ENCODE data around the gene SPATS2. TPM values are rescaled to one million over a fixed set of nuclear protein-coding genes. Genes with fewer than 3 reads are reported as not detected.

SPATS2 gene
- total RNA-seq, 1 experiment from 2014 or later: 74.2 TPM

DNA sequence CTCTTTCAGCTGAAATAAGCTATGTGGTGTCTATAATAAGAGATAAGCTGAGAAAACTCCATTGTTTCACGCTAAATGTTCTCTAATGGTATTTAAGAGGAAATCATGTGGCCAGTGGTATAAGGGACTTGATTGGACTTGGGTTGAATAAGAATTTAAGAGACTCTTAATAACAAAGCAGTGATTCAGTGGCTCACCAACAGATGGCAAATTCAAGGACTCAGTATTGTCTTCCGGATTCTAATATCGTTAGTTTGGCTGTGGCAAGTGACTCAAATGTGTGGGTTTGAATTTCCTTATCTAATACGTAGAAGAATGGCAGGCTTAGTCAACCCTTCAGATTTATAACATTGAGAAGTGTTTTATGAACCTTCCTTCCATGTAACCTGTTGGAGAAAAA is 122.5 kb downstream of the SPATS2 start:
- TF ChIP-seq YY1 (IDR thresholded peaks at IDR 0.05; ENCODE audit: extremely low read depth, insufficient replicate concordance, low read depth, low read length) (no peak), RAD21 (IDR thresholded peaks at IDR 0.05; ENCODE audit: low read depth) (peak; percentile 28; the same call in 1 of the 2 replicates), JUND (IDR thresholded peaks at IDR 0.05) (peak; percentile 50; the same call in 1 of the 2 replicates), EGR1 (IDR thresholded peaks at IDR 0.05; ENCODE audit: low read depth) (no peak), TCF7L2 (IDR thresholded peaks at IDR 0.05; ENCODE audit: borderline replicate concordance, extremely low read depth, insufficient read depth, insufficient read length) (no peak), FOSL1 (IDR thresholded peaks at IDR 0.05; ENCODE audit: low read depth) (peak; percentile 59), SP1 (IDR thresholded peaks at IDR 0.05; ENCODE audit: low read depth) (peak; percentile 52; the same call in 1 of the 2 replicates), SRF (IDR thresholded peaks at IDR 0.05; ENCODE audit: low read depth) (no peak), ZFX (IDR thresholded peaks at IDR 0.05) (no peak), ELF1 (IDR thresholded peaks at IDR 0.05; ENCODE audit: borderline replicate concordance, low read depth) (peak; percentile 46; the same call in 1 of the 2 replicates), CBX3 (IDR thresholded peaks at IDR 0.05; ENCODE audit: low read depth) (peak; percentile 17; the same call in 1 of the 2 replicates)
- TF ChIP-seq, protein P1, sequence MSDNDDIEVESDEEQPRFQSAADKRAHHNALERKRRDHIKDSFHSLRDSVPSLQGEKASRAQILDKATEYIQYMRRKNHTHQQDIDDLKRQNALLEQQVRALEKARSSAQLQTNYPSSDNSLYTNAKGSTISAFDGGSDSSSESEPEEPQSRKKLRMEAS (IDR thresholded peaks at IDR 0.05): no peak; the same call in 1 of the 2 replicates
- intact Hi-C loops (cut with micrococcal nuclease): no loop called here
- Histone ChIP-seq H3K4me1 (ENCODE audit: control insufficient read depth in 1 of 2, insufficient read depth in 2 of 2, low read length in 2 of 2) (peaks cover 64 to 67% of the 10 kb centered on the region in 2 experiments), H3K9ac (ENCODE audit: low read length) (peak overlapping the region; percentile 51), H3K27ac (ENCODE audit: low read depth, low read length) (peak overlapping the region; percentile 87), H3K4me3 (replicated peaks in 1 of 2; ENCODE audit: low read depth in 1 of 2, low read length in 2 of 2) (0 out of 4 replicates have a peak overlapping the region, but pooled peaks of 1 of the 2 experiments have one; percentile 1), H3K4me2 (ENCODE audit: low read length) (peak overlapping the region; percentile 73), H3K36me3 (ENCODE audit: control insufficient read depth in 1 of 2, insufficient read depth in 2 of 2, low read length in 2 of 2) (peaks cover under 1 to 2% of the 10 kb centered on the region in 2 experiments; a peak in 3 of 4 replicates), H4K20me1 (ENCODE audit: insufficient read depth) (no peaks in the 10 kb centered on the region), H3K9me3 (ENCODE audit: control insufficient read depth in 1 of 2, insufficient read depth in 1 of 2, low read depth in 1 of 2, low read length in 2 of 2) (no peaks in the 10 kb centered on the region), H2AFZ (ENCODE audit: low read depth, low read length, poor library complexity, severe bottlenecking) (no peak overlapping the region), H3K9me2 (ENCODE audit: insufficient read depth) (no peaks in the 10 kb centered on the region), H3K27me3 (ENCODE audit: insufficient read depth, low read length) (no peaks in the 10 kb centered on the region), H3K79me2 (ENCODE audit: insufficient read depth, low read length) (peaks cover 6% of the 10 kb centered on the region)
- ATAC-seq: peak; percentile 48
- ChIA-PET CTCF (no interaction called here), RAD21 (ENCODE audit: low non-redundant PET in 1 of 2, low total read pairs in 2 of 2, uncharacterized antibody in 2 of 2, unreplicated experiment in 2 of 2) (no interaction called here), POLR2A (interaction anchor here (2.5 kb wide), 1 partner anchor 14 kb away, joined by 17 read pairs; no protein-coding TSS in a partner anchor)
- BruUV-seq (replicated peaks): no TSS peak
- peak; percentile 70 for DNase-seq (ENCODE audit: low read depth, low spot score)
